Large intestine (tissue), 3 donors: ENCODE data around the gene KCNQ1. TPM values are rescaled to one million over a fixed set of nuclear protein-coding genes. Genes with fewer than 3 reads are reported as not detected.

Source experiments
- DNase-seq, 2 donors: peaks; one replicate each; pipeline versions ENCODE4 v3.0.0 to v3.0.0-alpha.2; 2013
- H3K27ac ChIP-seq: one replicate; pipeline ENCODE4 v1.5.1; 2013; ENCODE audit warnings: low read length
- H3K27me3 ChIP-seq: 2 replicates; pipeline ENCODE4 v1.6.1; 2013; ENCODE audit warnings: low read length; ENCODE audit not compliant: control insufficient read depth, insufficient read depth
- H3K36me3 ChIP-seq: 2 replicates; pipeline ENCODE4 v1.6.1; 2013; ENCODE audit warnings: low read length; ENCODE audit not compliant: control insufficient read depth, insufficient read depth
- H3K4me1 ChIP-seq: one replicate; pipeline ENCODE4 v1.6.1; 2013; ENCODE audit warnings: low read length; ENCODE audit not compliant: control insufficient read depth, insufficient read depth
- H3K4me3 ChIP-seq: one replicate; pipeline ENCODE4 v1.5.1; 2013; ENCODE audit warnings: low read length
- H3K9me3 ChIP-seq: one replicate; pipeline ENCODE4 v1.6.1; 2013; ENCODE audit warnings: mild to moderate bottlenecking, low read depth, low read length, moderate library complexity; ENCODE audit not compliant: control insufficient read depth
- WGBS: methylation state at CpG from one replicate; pipeline ENCODE4 v1.1.5; 2013; ENCODE audit warnings: low lambda C conversion rate; ENCODE audit not compliant: insufficient coverage; 5-methylcytosine and 5-hydroxymethylcytosine counted together
- polyA plus RNA-seq: library from polyadenylated mRNA; unstranded; fragments of 120-200 nt; gene quantifications from one replicate; pipeline ENCODE4 v1.2.1, GENCODE V29; 2013

KCNQ1 gene
- polyA plus RNA-seq, 1 donor, result 19.5 TPM

DNA sequence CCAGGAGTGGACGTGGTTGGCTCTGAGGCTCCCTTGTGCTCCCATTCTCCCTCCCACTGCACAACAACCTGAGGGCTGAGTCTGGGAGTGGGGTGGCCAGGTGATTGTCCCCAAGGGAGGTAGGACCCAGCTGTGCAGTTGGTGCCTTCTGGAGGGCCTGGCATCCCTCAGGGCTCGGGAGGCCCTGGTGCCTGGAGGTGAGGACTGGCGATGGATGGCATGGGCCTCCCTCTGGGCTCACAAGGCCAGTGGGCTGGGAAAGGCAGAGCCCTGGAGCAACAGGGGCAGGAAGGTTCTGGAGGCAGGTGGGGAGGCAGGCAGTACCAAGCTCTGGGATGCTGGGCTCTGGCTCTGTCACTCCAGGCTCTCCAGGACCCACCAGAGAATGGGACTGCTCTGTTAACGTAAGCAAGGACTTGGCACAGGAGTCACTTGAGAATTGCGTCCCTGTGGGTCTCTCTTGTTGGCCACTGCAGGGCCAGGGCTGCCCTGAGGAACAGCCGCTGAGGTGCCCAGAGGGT is 140.8 kb downstream of the KCNQ1 start:
- no peak for DNase-seq
- Histone ChIP-seq H3K4me1 (peaks cover 3% of the 10 kb centered on the region), H3K27ac (no peak overlapping the region), H3K27me3 (no peaks in the 10 kb centered on the region), H3K9me3 (no peaks in the 10 kb centered on the region), H3K36me3 (peaks cover 8% of the 10 kb centered on the region), H3K4me3 (no peak overlapping the region)
- no CpG with 5 or more reads among the region's 6 CpGs for WGBS

DNA sequence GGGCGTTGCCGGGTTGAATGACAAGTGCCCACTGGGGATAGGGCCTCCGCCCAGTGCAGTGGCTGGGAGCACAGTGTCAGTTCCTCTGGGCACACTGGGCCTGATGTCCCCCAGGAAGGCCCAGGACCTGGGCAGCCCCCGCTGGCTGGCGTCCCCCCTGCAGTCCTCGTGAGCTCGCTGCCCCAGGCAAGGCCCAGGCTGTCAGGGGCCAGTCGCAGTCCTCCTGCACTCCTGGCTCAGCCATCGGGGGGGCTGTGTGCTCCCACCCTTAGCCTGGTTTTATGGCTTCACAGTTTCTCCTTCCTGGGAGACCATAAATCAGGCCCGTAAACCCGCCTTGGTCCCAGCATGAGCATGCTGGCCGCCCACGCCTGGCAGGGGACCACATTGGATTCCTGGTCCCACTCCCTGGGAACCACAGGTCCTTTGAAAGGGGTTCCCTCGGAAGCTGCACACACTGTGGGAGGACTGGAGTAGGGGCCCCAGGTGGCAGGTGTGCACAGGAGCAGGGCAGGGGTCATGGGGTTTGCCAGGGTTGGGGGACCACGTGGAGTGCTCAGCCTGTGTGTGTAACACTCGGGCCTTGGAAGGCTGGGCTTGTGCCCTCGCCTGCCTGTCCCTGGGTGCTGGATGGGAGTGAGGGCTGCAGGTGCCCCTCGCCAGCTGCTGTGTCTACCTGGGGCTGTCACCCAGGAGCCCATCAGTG is 141.4 kb downstream of the KCNQ1 start:
- Histone ChIP-seq H3K4me1 (no peaks in the 10 kb centered on the region), H3K36me3 (peaks cover 8% of the 10 kb centered on the region), H3K27me3 (no peaks in the 10 kb centered on the region), H3K4me3 (no peak overlapping the region), H3K9me3 (no peaks in the 10 kb centered on the region), H3K27ac (no peak overlapping the region)
- whole genome bisulfite sequencing, result no CpG with 5 or more reads among the region's 18 CpGs
- no peak for DNase-seq

DNA sequence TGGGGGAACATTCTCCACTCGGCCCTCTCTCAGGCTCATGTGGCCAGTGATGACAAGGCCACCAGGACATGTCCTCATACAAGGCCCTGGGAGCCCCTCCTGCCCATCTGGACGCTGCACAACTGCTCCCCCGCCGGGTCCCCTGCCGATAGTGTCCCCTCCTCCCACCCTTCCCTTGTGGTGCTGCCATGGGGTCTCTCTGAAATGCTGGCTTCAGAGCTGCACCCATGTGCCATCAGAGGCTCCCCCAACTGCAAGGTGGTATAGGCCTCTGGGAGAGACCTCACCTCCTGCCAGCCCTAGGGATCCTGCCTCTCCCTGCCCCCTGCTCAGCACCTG is 142.0 kb downstream of the KCNQ1 start:
- H3K36me3 ChIP-seq, result peaks cover 8% of the 10 kb centered on the region
- no peak for DNase-seq

DNA sequence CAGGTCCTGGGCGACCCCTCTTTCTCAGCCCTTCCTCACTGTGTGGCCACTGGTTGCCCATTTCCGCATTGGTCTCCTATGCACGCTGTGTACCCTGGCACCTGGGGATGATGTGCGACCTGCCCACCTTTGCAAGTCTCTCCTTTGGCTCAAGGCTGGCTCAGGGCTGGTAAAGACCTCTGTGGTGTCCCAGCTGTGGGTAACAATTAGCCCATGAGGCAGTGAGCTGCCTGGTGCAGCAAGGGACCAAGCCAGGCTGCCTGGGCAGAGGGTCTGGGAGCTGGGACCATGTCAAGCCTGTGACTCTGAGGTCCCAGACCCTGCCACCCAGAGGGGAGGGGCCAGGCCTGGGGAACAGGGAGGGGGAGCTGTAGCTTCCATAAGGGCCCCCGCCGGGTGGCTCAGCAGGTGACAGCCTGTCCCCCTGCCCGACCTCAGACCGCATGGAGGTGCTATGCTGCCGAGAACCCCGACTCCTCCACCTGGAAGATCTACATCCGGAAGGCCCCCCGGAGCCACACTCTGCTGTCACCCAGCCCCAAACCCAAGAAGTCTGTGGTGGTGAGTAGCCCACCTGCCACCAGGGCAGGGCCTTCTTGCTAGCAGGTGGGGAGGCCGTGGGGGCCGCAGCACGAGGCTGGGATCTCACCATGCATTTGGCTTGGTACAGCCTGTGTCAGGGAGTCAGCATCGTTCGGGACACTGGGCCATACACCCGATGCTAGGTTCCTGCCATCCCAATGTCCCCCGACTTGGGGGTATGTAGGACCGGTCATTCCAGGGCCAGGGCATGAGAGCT is 142.5 kb downstream of the KCNQ1 start:
- Histone ChIP-seq H3K36me3 (peaks cover 8% of the 10 kb centered on the region), H3K27ac (no peak overlapping the region), H3K9me3 (no peaks in the 10 kb centered on the region), H3K4me1 (no peaks in the 10 kb centered on the region), H3K27me3 (no peaks in the 10 kb centered on the region), H3K4me3 (no peak overlapping the region)
- no CpG with 5 or more reads among the region's 20 CpGs for WGBS
- DNase-seq, result no peak

More for the DNA sequence above, 142.0 kb downstream of the KCNQ1 start:
- no peaks in the 10 kb centered on the region for H3K27me3 ChIP-seq
- H3K27ac ChIP-seq, result no peak overlapping the region
- WGBS, result no CpG with 5 or more reads among the region's 5 CpGs
- H3K4me3 ChIP-seq, result no peak overlapping the region
- H3K9me3 ChIP-seq, result no peaks in the 10 kb centered on the region
- no peaks in the 10 kb centered on the region for H3K4me1 ChIP-seq

DNA sequence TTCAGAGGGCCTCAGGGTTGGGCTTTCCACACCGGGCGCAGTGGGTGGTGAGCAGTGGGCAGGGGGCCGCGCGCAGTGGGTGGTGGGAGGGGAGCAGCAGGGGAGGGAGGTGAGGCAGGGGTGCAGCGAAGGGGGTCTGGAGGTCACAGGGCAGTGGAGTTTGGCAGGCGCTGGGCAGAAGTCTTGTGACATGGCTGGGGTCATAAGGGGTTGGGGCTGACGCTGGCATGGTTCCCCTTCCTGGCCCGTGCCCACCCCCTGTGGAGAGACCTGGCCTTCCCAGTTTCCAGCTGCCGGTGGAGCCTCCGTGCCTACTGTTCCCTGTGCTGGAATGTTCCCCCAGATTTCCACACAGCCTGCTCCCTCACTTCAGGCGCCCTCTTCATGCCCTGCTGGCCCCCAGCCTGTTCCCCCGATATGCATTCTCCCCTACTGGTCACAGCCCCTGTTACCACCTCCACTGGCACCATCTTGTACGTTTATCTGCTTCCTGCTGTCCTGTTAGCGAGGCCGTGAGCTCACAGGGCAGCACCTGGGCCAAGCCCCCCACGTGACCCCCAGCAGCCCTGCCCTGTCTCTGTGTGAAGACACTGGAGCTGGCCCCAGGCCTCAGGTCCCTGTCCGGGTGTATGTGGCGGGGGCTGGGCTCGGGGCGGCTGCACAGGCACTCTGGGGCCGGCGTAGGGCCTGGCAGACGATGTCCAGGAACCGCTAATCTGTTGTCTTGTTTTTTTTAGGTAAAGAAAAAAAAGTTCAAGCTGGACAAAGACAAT is 143.4 kb downstream of the KCNQ1 start:
- H3K27ac ChIP-seq, result no peak overlapping the region
- DNase-seq, result no peak
- H3K4me1 ChIP-seq, result no peaks in the 10 kb centered on the region
- H3K4me3 ChIP-seq, result no peak overlapping the region
- no CpG with 5 or more reads among the region's 25 CpGs for WGBS
- H3K27me3 ChIP-seq, result no peaks in the 10 kb centered on the region
- H3K9me3 ChIP-seq, result peaks cover 1% of the 10 kb centered on the region
- H3K36me3 ChIP-seq, result peaks cover 8% of the 10 kb centered on the region

DNA sequence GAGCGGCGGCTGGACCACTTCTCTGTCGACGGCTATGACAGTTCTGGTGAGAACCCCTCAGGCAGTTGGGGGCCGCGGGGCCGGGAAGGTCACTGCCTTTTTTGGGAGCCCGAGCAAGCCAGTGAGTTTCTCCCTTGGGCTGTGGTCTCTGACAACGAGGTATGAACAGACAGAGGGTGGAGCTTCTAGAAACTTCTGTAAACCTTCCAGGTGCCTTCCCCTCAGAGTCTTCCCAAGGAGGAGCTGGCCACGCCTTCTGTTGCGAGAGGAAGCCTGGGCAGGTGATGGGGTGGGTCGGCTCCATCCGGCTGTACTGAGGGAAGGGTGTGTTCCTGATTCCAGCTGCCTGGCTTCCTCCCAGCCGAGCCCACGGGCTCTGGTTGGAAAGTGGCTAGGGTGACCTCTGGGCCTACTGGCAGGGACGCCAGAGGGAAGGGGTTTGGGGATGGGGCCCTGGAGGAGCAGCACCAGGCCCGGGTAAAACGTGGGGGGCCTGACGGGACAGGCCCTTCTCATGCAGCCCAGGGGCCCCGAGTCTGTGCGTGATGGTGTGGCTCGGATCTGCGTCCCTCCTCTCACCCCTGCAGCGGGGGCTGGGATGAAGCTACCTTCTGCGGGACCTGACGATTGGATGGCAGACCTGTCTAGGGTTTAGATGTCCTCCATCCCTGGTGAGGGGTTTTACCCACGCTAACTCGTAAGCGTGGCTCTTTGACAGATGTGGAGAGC is 144.2 kb downstream of the KCNQ1 start:
- Histone ChIP-seq H3K4me1 (no peaks in the 10 kb centered on the region), H3K27me3 (no peaks in the 10 kb centered on the region), H3K36me3 (peaks cover 8% of the 10 kb centered on the region), H3K27ac (no peak overlapping the region), H3K9me3 (peaks cover 9% of the 10 kb centered on the region), H3K4me3 (no peak overlapping the region)
- no CpG with 5 or more reads among the region's 29 CpGs for WGBS
- no peak for DNase-seq

DNA sequence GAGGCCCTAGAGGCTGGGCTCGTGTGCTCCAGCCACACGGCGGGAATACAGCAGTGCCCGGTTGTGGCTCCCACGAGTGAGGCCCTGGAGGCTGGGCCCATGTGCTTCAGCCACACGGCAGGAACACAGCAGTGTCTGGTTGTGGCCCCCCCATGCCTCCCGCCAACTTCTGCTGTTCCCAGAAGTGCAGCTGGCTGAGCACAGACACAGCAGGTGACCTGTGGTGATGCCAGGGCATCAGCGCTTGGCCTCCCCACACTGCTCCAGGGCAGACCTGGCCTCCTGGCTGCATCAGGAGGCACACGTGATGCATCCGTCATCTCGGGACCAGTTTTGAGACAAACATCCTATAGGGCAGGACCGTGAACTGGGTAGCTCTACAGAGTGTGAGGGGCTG is 144.7 kb downstream of the KCNQ1 start:
- WGBS, result no CpG with 5 or more reads among the region's 12 CpGs
- no peaks in the 10 kb centered on the region for H3K4me1 ChIP-seq
- no peak overlapping the region for H3K4me3 ChIP-seq
- H3K27ac ChIP-seq, result no peak overlapping the region
- no peaks in the 10 kb centered on the region for H3K27me3 ChIP-seq
- no peak for DNase-seq
- peaks cover 10% of the 10 kb centered on the region for H3K9me3 ChIP-seq
- peaks cover 8% of the 10 kb centered on the region for H3K36me3 ChIP-seq

DNA sequence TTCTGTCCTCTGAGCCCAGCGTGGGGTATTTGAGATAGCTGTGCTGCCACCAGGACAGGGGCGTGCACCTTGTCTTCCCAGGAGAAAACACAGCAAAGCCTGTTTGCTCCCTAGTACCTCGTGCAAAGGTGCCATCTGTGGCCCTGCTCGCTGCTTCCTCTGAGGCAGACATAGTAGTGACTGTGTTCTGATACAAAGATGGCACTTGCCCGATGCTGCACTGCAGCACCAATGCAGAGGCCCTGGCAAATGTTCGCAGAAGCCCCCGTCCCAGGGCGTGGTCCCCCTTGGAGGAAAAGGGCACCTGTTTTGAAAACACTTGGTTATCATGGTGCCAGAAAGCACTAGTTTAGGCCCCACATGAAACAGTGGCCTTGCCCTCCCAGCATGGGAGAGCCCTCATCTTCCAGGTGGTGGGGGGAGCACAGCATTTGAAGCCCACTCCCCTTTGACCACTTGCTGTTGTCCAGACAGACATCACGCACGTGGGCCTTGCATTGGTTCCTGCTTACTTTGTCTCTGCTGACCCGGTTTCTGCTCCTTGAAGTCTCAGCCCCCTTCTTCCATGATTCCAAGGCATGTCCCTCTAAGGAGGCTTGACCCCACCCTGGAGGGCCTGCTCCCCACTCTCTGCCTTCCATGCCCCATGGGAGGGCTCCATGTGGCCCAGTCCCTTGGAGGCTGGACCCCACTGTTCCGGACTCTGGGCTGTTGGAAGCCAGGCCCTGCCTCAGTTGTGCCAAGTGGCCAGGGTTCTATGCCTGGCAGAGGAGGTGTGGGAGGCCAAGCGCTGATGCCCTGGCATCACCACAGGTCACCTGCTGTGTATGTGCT is 145.5 kb downstream of the KCNQ1 start:
- no peak overlapping the region for H3K27ac ChIP-seq
- H3K27me3 ChIP-seq, result no peaks in the 10 kb centered on the region
- peaks cover 8% of the 10 kb centered on the region for H3K36me3 ChIP-seq
- 80% methylated on average over 1 of the region's 13 CpGs for whole genome bisulfite sequencing
- peaks cover 10% of the 10 kb centered on the region for H3K9me3 ChIP-seq
- no peak overlapping the region for H3K4me3 ChIP-seq
- no peak for DNase-seq
- H3K4me1 ChIP-seq, result no peaks in the 10 kb centered on the region

DNA sequence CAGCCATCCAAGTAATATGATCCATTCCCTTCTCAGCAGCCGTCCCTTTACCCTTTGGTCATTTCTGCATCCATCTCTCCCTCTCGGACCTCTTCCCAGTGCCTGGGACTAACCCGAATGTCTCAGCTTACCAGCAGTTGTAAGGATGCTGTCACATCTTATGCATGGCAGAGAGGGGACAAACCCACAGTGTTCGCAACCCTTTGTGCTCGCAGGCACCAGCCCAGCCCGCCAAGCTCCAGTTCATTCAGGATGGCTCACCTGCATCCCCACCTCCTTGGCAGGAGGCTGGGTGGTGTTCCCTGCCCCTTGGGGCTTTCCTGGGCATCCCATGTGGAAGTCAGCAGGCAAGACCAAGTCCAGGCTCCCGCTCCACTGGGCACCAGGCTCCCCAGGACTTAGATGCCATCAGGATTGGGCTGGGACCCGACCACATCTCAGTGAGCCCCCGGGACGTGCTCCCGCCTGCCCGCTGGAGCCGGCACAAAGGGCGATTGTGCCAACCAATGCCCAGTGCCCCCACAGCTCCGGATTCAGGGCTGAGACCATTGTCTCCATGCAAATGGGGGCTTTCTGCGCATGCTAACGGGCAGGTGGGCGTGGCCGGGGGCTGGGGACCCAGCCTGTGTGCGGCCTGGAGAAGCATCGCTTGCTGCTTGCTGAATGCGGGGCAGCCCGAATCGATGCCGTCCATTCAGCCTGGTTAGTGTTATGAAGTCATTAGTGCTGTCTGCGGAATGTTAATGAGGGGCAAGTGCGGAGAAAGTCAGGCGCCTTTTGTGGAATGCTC is 146.4 kb downstream of the KCNQ1 start:
- no peaks in the 10 kb centered on the region for H3K4me1 ChIP-seq
- WGBS, result 100% methylated on average over 1 of the region's 28 CpGs
- peaks cover 10% of the 10 kb centered on the region for H3K9me3 ChIP-seq
- peaks cover 8% of the 10 kb centered on the region for H3K36me3 ChIP-seq
- H3K27ac ChIP-seq, result no peak overlapping the region
- H3K27me3 ChIP-seq, result no peaks in the 10 kb centered on the region
- H3K4me3 ChIP-seq, result no peak overlapping the region
- no peak for DNase-seq
